Measurements from ENCODE around the gene GSX1. TPM values are rescaled to one million over a fixed set of nuclear protein-coding genes. Genes with fewer than 3 reads are reported as not detected.

GSX1 gene
- total and polyA plus RNA-seq, 2 donors (not counting 3 experiments of a cell fraction or from before 2014, with no cell fraction given): not detected

DNA sequence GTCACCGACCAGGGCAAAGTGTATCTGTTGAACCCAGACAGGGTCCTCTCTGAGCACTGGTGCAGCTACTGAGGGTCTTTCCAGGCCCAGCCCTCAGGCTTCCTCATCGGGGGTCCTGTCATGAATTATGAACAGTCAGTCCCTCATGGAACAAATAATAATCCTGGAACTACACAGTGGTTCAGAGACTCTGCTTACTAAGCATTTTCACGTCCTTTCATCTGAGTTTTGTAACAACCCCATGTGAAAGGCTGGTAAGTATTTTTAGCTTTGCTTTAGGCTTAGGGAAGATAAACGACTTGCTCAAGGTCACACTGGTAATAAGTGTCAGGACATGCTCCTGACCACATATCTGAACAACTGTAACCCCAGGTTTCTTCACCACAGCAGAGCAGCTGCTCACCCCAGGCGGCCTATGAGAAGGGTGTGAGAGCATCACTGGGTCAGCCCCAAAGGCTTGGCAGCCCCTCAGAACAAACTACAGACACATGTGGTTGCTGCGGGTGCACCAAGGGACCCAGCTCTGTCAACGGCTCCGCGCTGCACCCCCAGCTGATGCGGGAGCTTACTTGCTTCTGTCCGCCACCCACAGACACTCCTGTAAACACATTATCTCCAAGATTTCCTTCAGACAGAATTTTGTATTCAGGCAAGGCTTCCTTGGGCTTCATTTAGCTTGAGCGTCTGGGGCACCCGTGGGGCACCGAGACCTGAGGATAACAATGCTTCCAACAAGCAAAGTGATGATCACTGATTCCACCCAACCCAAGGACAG is 19.4 kb upstream of the GSX1 start:
- no peak for FAIRE-seq
- no peaks in the 10 kb centered on the region for H3K9me3 ChIP-seq (replicated peaks; ENCODE audit: control insufficient read depth, insufficient read depth, low read length)
- no peak overlapping the region for H2AFZ ChIP-seq (ENCODE audit: low read depth, low read length)
- ChIA-PET POLR2A (no interaction called here), CTCF (interaction anchor here (1.2 to 3.9 kb wide), 3 partner anchors 10 to 411 kb away, joined by 3 to 12 read pairs (median 3); no protein-coding TSS in a partner anchor)
- H3K27ac ChIP-seq (ENCODE audit: insufficient read depth, low read depth, low read length): no peak overlapping the region
- no TSS peak for BruUV-seq (replicated peaks)
- H3K4me3 ChIP-seq (replicated peaks in 1 of 3; ENCODE audit: insufficient read depth in 1 of 3, low read depth in 1 of 3, low read length in 3 of 3): no peak overlapping the region
- H3K4me2 ChIP-seq (ENCODE audit: insufficient read depth, low read length): no peak overlapping the region
- no peaks in the 10 kb centered on the region for H4K20me1 ChIP-seq (replicated peaks; ENCODE audit: control insufficient read depth, extremely low read depth, insufficient read depth, low read length)
- no peaks in the 10 kb centered on the region for H3K9me1 ChIP-seq (replicated peaks; ENCODE audit: control insufficient read depth, extremely low read depth, insufficient read depth, low read length)
- H3K9ac ChIP-seq (replicated peaks; ENCODE audit: extremely low read depth, insufficient read depth, low read length): no peak overlapping the region
- H3K36me3 ChIP-seq (ENCODE audit: control insufficient read depth in 2 of 2, extremely low read depth in 1 of 2, insufficient read depth in 2 of 2, low read length in 2 of 2): no peaks in the 10 kb centered on the region
- no peak for TF ChIP-seq POLR2A (IDR thresholded peaks at IDR 0.05; ENCODE audit: low read depth, low read length)
- TF ChIP-seq JUN (IDR thresholded peaks at IDR 0.05; ENCODE audit: borderline replicate concordance, insufficient read depth, insufficient read length, low read depth): no peak
- no peak for TF ChIP-seq POLR2AphosphoS5 (IDR thresholded peaks at IDR 0.05; ENCODE audit: insufficient read depth, low read depth, low read length)
- no peak for TF ChIP-seq FOS (IDR thresholded peaks at IDR 0.05; ENCODE audit: borderline replicate concordance, insufficient read depth, low read length)
- TF ChIP-seq EZH2 (IDR thresholded peaks at IDR 0.05; ENCODE audit: borderline replicate concordance, low read depth, low read length, severe bottlenecking): no peak
- TF ChIP-seq, protein P1, sequence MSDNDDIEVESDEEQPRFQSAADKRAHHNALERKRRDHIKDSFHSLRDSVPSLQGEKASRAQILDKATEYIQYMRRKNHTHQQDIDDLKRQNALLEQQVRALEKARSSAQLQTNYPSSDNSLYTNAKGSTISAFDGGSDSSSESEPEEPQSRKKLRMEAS (IDR thresholded peaks at IDR 0.05; ENCODE audit: insufficient read depth, insufficient read length): no peak
- TF ChIP-seq GATA2 (IDR thresholded peaks at IDR 0.05; ENCODE audit: insufficient read depth, insufficient read length, low read depth, low read length): no peak
- TF ChIP-seq, protein P2, sequence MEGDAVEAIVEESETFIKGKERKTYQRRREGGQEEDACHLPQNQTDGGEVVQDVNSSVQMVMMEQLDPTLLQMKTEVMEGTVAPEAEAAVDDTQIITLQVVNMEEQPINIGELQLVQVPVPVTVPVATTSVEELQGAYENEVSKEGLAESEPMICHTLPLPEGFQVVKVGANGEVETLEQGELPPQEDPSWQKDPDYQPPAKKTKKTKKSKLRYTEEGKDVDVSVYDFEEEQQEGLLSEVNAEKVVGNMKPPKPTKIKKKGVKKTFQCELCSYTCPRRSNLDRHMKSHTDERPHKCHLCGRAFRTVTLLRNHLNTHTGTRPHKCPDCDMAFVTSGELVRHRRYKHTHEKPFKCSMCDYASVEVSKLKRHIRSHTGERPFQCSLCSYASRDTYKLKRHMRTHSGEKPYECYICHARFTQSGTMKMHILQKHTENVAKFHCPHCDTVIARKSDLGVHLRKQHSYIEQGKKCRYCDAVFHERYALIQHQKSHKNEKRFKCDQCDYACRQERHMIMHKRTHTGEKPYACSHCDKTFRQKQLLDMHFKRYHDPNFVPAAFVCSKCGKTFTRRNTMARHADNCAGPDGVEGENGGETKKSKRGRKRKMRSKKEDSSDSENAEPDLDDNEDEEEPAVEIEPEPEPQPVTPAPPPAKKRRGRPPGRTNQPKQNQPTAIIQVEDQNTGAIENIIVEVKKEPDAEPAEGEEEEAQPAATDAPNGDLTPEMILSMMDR (IDR thresholded peaks at IDR 0.05; ENCODE audit: extremely low read depth in 1 of 2, insufficient read depth in 1 of 2, low read depth in 1 of 2, low read length in 2 of 2): no peak
- TF ChIP-seq MYC (IDR thresholded peaks at IDR 0.05; ENCODE audit: low read depth, low read length): no peak
- intact Hi-C loops (cut with micrococcal nuclease) (no loop called here), dilution Hi-C loops (cut with MboI; ENCODE audit: extremely low pct_ligation_motif_present, low sequenced_read_pairs) (no loop called here)
- H3K4me1 ChIP-seq (ENCODE audit: control insufficient read depth, extremely low read depth, insufficient read depth, low read length): no peaks in the 10 kb centered on the region
- peaks cover 3 to 11% of the 10 kb centered on the region in 2 experiments for H3K27me3 ChIP-seq (ENCODE audit: control insufficient read depth in 2 of 2, insufficient read depth in 2 of 2, low read length in 2 of 2)
- H3K79me2 ChIP-seq (ENCODE audit: control insufficient read depth, insufficient read depth, low read length): no peaks in the 10 kb centered on the region
- no peak for DNase-seq (ENCODE audit: low read depth, low spot score)

All from endothelial cell of umbilical vein (primary cell).